PC-9 (cell line): ENCODE data around the gene ITGAD. TPM values are rescaled to one million over a fixed set of nuclear protein-coding genes. Genes with fewer than 3 reads are reported as not detected.

Experiments
- BruUV-seq: library from RNA; stranded (reverse); fragments of 400-500 nt; replicated peaks from 2 replicates; lab custom pipeline; 2021; lab: Mats Ljungman, UMichigan
- CTCF ChIA-PET: fragments of 300-600 bp; sonication (Branson Sonifier 250); formaldehyde crosslinking; loops from one replicate; lab custom pipeline; 2022; ENCODE audit warnings: antibody characterized with exemption; lab: Charles Lee
- POLR2A ChIA-PET: fragments of 300-600 bp; sonication (Branson Sonifier 250); formaldehyde crosslinking; loops from one replicate; lab custom pipeline; 2022; ENCODE audit warnings: antibody characterized with exemption; ENCODE audit not compliant: unreplicated experiment; lab: Charles Lee
- DNase-seq, 2 experiments: peaks; one replicate each; pipeline versions ENCODE4 v3.0.0 to v3.0.0-alpha.2; 2015 to 2022; ENCODE audit warnings: mixed read lengths in 1 of 2
- H2AFZ ChIP-seq: fragments of 200-600 bp; sonication (generic); 2 replicates; pipeline ENCODE4 v1.8.1; 2017; ENCODE audit warnings: antibody characterized with exemption
- H3F3A ChIP-seq: fragments of 200-600 bp; sonication (generic); 2 replicates; pipeline ENCODE4 v1.8.1; 2017; ENCODE audit warnings: antibody characterized with exemption, mild to moderate bottlenecking, low read depth; ENCODE audit not compliant: insufficient read depth
- H3K27ac ChIP-seq: fragments of 200-600 bp; sonication (generic); 2 replicates; pipeline ENCODE4 v1.6.1; 2016; ENCODE audit warnings: mixed run types
- H3K27me3 ChIP-seq: fragments of 200-600 bp; sonication (generic); 2 replicates; pipeline ENCODE4 v1.6.1; 2016; ENCODE audit warnings: low read depth, mixed run types; ENCODE audit not compliant: insufficient read depth
- H3K36me3 ChIP-seq: fragments of 200-600 bp; sonication (generic); 2 replicates; pipeline ENCODE4 v1.6.1; 2016; ENCODE audit warnings: low read depth, mixed run types
- H3K4me1 ChIP-seq: fragments of 200-600 bp; sonication (generic); replicated peaks from 2 replicates; pipeline ENCODE4 v1.6.1; 2016; ENCODE audit warnings: mixed run types; ENCODE audit not compliant: insufficient read depth
- H3K4me2 ChIP-seq: fragments of 200-600 bp; sonication (generic); 2 replicates; pipeline ENCODE4 v1.6.1; 2017; ENCODE audit warnings: mixed run types
- H3K4me3 ChIP-seq: fragments of 200-600 bp; sonication (generic); 2 replicates; pipeline ENCODE4 v1.6.1; 2016; ENCODE audit warnings: mixed run types
- H3K79me2 ChIP-seq: fragments of 200-600 bp; sonication (generic); 2 replicates; pipeline ENCODE4 v1.6.1; 2017; ENCODE audit warnings: low read depth, mixed run types
- H3K9me2 ChIP-seq: fragments of 200-600 bp; sonication (generic); 2 replicates; pipeline ENCODE4 v1.8.1; 2017; ENCODE audit warnings: mild to moderate bottlenecking; ENCODE audit not compliant: insufficient read depth
- H3K9me3 ChIP-seq: fragments of 200-600 bp; sonication (generic); 2 replicates; pipeline ENCODE4 v1.8.1; 2016; ENCODE audit warnings: low read depth; ENCODE audit not compliant: insufficient read depth
- H4K20me1 ChIP-seq: fragments of 200-600 bp; sonication (generic); 2 replicates; pipeline ENCODE4 v1.8.1; 2017; ENCODE audit not compliant: insufficient read depth
- CTCF ChIP-seq: fragments of 200-600 bp; sonication (generic); conservative IDR thresholded peaks from 2 replicates; pipeline ENCODE4 v1.6.1; 2017; ENCODE audit warnings: mixed run types, antibody characterized with exemption, mild to moderate bottlenecking, moderate library complexity
- EZH2 ChIP-seq: fragments of 200-600 bp; sonication (generic); IDR thresholded peaks from 2 replicates; pipeline ENCODE4 v1.8.0; 2017; ENCODE audit warnings: antibody characterized with exemption, low read depth
- intact Hi-C: fragments of 100-400 bp; cut with micrococcal nuclease; formaldehyde crosslinking; loops from one replicate; pipeline ENCODE4 v1.10.0; 2022; ENCODE audit not compliant: unreplicated experiment
- total RNA-seq: library from RNA; stranded (reverse); gene quantifications from 2 replicates; pipeline ENCODE4 v1.2.3, GENCODE V29; 2021

The ITGAD gene
- total RNA-seq, 1 experiment from 2014 or later: not detected

GRCh38 chr16:31355431-31356100, 37.6 kb upstream of the ITGAD start:
- H3K4me1 ChIP-seq: peaks cover 8% of the 10 kb centered on the region; the same call in 1 of the 2 replicates
- no peaks in the 10 kb centered on the region for H3K9me3 ChIP-seq
- no peak overlapping the region for H3K27ac ChIP-seq
- BruUV-seq: TSS peak; percentile 52
- H3K9me2 ChIP-seq: no peaks in the 10 kb centered on the region
- ChIA-PET CTCF (no interaction called here), POLR2A (no interaction called here)
- no peak for DNase-seq
- H3F3A ChIP-seq: 0 out of 2 replicates have a peak, but pooled peaks cover 5% of the 10 kb centered on the region
- H2AFZ ChIP-seq: no peak overlapping the region
- no peak overlapping the region for H3K4me3 ChIP-seq
- TF ChIP-seq EZH2 (no peak), CTCF (no peak)
- no peaks in the 10 kb centered on the region for H3K36me3 ChIP-seq
- peak overlapping the region; percentile 51; the same call in 1 of the 2 replicates for H3K4me2 ChIP-seq
- H3K79me2 ChIP-seq: no peaks in the 10 kb centered on the region
- intact Hi-C loops: no loop called here
- no peaks in the 10 kb centered on the region for H4K20me1 ChIP-seq
- peaks cover 9% of the 10 kb centered on the region for H3K27me3 ChIP-seq

- Histone ChIP-seq H4K20me1 (no peaks in the 10 kb centered on the region), H3K27ac (no peak overlapping the region), H3K79me2 (no peaks in the 10 kb centered on the region), H3K4me1 (peaks cover 8% of the 10 kb centered on the region; the same call in 1 of the 2 replicates), H3F3A (0 out of 2 replicates have a peak, but pooled peaks cover 5% of the 10 kb centered on the region), H2AFZ (no peak overlapping the region), H3K27me3 (peaks cover 14% of the 10 kb centered on the region; the same call in 1 of the 2 replicates), H3K36me3 (no peaks in the 10 kb centered on the region), H3K9me2 (no peaks in the 10 kb centered on the region), H3K9me3 (no peaks in the 10 kb centered on the region), H3K4me2 (no peak overlapping the region), H3K4me3 (no peak overlapping the region)
- ChIA-PET CTCF (no interaction called here), POLR2A (no interaction called here)
- intact Hi-C loops: no loop called here
- no peak for TF ChIP-seq CTCF
- no peak for TF ChIP-seq EZH2
- no peak for DNase-seq
- no TSS peak for BruUV-seq
Observed at GRCh38 chr16:31356566-31357323, 36.4 kb upstream of the ITGAD start.

GRCh38 chr16:31357324-31358109, 35.6 kb upstream of the ITGAD start:
- Histone ChIP-seq H3K9me3 (no peaks in the 10 kb centered on the region), H3K4me2 (no peak overlapping the region), H3K36me3 (no peaks in the 10 kb centered on the region), H3K9me2 (no peaks in the 10 kb centered on the region), H3F3A (0 out of 2 replicates have a peak, but pooled peaks cover 5% of the 10 kb centered on the region), H3K27me3 (0 out of 2 replicates have a peak, but pooled peaks cover 12% of the 10 kb centered on the region), H2AFZ (no peak overlapping the region), H3K79me2 (no peaks in the 10 kb centered on the region), H3K4me3 (no peak overlapping the region), H3K27ac (no peak overlapping the region), H3K4me1 (peaks cover 8% of the 10 kb centered on the region; the same call in 1 of the 2 replicates), H4K20me1 (no peaks in the 10 kb centered on the region)
- BruUV-seq: no TSS peak
- DNase-seq: no peak
- POLR2A ChIA-PET: no interaction called here
- CTCF ChIA-PET: no interaction called here
- TF ChIP-seq CTCF (no peak), EZH2 (no peak)
- intact Hi-C loops: no loop called here
